NCI-H1048 (cell line): ENCODE data around the gene ALDH7A1.
A peak's percentile ranks its signal among the peaks of the same experiment; 100 is the strongest.
"Not testable (repeated sequence)": the region's sequence is repeated elsewhere in the genome, so short reads cannot be mapped to it uniquely, and the experiment has no call there.

Experiments
- DNase-seq: peaks from one replicate; lab custom pipeline; 2025; lab: John Stamatoyannopoulos, UW

The ALDH7A1 gene

DNA sequence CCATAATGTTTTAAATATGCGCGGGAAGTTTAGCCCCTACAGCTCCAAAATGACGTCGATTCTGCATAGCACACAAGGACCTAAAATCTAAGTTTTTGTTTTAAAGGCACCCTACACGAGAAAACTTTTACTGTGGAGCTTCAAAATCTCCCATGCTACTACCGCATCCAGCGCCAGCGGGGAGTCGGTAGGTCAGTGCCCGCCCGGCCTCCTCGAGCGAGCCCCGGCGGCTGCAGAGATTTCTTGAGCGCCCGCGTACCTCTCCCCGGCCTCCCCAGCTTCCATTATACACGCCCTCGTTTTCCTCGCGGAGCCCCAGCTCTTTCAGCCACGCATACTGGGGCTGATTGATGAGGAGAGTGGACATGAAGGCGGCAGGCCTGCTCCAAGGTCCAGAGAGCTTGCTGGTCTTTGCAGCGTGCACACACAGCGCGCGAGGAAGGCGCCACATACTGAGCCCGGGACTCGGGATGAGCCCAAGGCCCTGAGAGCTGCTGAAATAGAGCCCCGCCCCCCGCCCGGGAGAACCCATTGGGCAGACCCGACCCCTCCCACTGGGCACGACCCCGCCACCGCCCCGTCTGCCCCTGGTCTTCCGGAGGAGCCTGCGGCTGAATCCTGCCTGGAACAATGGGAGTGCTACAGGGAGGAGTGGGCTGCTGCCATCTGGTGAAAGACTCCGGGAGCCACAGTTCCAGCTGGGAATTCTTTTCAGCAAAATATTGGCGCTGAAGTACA, at the start of gene ALDH7A1:
TSS of gene ALDH7A1 (minus strand) at position 472 of the 738 bp plus-strand sequence. CDS start at position 451, 21 bp downstream.
- no peak for DNase-seq

DNA sequence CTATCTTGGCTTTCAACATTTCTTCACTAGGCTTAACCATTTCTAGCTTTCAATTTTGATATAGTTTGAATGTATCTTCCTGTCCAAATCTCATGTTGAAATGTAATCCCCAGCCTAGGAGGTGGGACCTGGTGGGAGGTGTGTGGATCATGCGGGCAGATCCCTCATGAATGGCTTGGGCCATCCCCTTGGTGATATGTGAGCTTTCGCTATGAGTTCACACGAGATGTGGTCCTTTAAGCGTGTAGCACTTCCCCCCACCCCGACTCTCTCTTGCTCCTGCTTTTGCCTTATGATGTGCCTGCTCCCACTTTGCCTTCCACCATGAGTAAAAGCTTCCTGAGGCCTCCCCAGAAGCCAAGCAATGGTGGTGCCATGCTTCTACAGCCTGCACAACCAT, 46.4 kb upstream of the ALDH7A1 start:
- no peak for DNase-seq

DNA sequence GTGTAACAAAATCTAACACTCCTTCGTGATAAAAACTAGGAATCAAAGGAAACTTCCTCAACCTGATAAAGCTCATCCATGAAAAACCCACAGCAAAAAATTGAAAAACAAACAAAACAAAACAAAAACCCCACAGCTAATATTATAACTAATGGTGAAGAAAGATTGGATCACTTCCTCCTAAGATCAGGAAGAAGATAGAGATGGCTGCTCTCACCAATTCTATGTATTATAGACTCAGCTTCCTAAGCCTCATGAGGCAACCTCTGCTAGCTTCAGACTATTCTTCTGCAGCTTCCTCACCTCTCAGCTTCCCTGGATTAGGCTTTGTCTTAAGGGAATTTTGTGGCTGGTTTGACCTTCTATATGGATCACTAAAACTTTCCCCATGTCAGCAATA, 45.8 kb upstream of the ALDH7A1 start:
- DNase-seq: no peak

DNA sequence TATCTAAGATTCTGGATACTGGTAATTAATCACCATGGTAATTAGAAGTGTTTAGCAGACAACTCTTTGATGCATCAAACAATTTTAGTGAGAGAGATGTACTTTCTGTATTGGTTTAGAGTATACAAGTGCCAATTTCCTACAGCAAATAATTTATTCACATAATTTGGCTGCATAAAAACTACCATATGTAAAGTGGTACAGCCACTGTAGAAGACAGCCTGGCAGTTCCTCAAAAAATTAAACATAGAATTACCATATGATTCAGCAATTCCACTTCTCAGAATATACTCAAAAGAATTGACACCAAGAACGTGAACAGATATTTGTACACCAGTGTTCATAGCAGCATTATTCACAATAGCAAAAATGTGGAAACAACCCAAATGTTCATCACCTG, 41.9 kb upstream of the ALDH7A1 start:
- no peak for DNase-seq

DNA sequence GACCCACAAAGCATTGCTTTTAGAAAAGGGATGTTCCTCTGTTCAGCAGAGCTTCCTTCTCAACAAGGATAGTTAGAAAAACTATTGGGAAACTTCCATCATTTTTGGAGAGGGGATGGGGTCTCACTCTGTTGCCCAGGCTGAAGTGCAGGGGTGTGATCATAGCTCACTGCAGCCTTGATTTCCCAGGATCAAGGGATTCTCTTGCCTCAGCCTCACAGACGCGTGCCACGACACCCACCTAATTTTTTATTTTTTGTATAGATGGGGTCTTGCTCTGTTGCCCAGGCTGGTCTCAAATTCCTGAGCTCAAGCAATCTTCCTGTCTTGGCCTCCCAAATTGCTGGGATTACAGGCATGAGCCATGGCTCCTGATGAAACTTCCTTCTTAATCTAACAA, 40.6 kb upstream of the ALDH7A1 start:
- DNase-seq: no peak

DNA sequence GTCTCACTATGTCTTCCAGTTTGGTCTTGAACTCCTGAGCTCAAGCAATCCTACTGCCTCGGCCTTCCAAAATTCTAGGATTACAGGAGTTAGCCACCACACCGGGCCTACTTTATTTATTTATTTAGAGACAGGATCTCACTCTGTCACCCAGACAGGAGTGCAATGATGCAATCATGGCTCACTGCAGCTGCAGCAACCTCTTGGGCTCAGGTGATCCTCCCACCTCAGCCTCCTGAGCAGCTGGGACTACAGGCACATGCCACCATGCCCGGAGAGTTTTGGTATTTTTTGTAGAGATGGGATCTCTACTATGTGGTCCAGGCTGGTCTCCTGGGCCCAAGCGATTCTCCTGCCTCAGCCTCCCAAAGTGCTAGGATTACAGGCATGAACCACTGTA, 38.5 kb upstream of the ALDH7A1 start:
- no peak for DNase-seq

DNA sequence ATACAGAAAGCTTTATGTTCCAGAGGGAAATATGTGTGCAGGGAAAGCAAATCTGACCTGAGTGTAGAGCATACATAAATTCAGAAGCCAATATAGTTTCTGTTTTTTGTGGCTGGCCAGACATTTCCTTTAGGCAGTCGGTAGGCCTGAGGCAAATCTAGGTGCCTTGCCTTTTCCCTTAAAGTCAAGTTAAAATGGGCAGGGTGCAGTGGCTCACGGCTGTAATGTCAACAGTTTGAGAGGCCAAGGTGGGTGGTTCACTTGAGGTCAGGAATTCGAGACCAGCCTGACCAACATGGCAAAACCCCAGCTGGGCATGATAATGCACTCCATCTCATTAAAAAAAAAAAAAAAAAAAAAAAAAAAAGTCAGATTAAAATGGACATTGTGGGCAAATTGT, 36.9 kb upstream of the ALDH7A1 start:
- no peak for DNase-seq

DNA sequence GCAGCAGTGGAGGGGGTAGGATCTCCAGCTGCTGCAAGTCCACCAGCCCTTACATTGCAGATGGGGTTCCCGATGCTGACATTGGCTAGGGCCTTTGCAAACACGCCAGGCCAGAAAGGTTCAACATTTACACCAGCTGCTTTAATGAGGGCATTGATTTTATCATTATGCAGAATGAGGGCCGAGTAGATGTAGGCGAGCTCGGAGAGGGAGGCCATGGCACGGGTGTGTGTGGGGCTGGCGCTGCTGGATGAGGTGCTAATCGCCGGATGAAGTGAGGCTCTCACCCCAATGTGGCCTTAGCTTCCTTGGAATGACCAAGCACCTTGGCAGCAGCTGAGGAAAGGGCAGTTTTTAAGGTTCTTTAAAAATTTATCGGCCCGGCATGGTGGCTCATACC, 33.1 kb upstream of the ALDH7A1 start:
- DNase-seq: no peak

DNA sequence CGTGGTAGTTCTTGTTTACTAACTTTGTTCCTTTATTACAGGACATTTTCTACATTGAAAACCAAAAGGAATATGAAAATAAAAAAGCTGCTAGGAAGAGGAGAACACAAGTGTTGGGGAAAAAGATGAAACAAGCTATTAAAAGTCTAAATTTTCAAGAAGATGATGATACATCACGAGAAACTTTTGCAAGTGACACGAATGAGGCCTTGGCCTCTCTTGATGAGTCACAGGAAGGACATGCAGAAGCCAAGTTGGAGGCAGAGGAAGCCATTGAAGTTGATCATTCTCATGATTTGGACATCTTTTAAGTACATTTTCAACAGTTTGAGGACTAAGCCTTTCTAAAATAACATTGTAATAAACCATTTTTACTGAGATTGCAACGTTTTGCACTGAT, 29.5 kb upstream of the ALDH7A1 start:
- DNase-seq: no peak

DNA sequence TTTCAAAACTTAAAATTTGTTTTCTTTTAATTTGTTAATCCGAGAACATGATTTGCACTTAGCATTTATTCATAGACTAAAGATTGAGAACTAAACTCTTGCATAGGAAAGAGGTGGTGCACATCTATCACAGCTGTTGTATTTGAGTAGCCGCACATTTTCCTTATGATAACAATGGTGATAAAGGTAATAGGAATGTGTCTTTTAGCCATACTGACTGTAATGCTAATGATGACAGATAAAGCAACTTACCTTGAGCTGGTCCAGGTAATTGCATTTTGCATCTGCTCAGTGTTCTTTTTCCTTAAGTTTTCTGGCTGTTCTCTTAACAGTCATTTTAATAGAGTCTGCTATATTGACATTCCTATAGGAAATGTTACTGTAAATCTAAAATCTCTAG, 24.8 kb upstream of the ALDH7A1 start:
- no peak for DNase-seq

DNA sequence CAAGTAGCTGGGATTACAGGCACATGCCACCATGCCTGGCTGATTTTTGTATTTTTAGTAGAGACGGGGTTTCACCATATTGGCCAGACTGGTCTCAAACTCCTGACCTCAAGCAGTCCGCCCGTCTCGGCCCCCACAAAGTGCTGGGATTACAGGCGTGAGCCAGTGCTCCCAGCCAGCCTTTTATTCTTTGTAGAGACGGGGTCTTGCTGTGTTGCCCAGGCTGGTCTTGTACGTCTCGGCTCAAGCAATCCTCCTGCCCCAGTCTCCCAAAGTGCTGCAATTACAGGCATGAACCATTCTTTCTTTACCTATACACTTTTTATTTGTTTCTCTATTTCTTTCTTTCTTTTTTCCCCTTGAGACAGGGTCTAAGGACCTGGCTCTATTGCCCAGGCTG, 22.6 kb upstream of the ALDH7A1 start:
- not testable (repeated sequence) for DNase-seq

DNA sequence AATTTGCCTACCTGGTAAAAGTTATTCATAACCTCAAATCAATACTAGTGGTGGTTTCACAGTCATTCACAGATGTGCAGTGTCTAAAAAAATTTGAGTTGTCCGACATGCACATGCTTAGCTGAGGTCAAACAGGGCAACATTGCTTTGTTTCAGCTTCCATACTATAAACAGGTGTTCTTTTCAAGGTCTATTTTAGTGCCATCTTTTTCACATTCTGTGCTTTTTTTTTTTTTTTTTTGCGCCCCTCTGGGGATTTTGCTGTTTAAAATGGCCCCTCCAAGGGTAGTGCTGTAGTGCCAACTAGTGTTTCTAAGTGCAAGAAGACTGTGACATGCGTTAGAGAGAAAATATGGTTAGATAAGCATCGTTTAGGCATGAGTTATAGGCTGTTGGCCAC, 20.3 kb upstream of the ALDH7A1 start:
- DNase-seq: no peak

DNA sequence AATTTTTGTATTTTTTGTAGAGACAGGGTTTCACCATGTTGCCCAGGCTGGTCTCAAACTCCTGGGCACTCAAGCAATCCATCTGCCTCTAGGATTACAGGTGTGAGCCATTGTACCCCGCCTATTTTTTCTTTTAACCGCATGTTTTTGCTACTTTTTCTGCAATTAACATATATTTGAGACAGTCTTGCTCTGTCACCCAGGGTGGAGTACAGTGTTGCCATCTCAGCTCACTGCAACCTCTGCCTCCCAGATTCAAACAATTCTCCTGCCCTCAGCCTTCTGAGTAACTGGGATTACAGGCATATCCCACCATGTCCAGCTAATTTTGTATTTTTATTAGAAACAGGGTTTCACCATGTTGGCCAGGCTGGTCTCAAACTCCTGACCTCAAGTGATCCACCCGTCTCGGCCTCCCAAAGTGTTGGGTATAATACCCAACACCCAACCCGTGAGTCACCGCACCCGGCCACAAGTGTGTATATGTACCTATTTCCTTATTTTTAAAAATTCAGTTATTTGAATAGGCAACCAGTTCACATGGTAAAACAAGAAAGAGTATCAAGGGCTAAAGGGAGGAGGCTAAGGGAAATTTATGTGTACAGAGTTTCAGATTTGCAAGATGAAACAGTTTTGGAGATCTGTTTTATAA, 19.0 kb upstream of the ALDH7A1 start:
- DNase-seq: no peak

DNA sequence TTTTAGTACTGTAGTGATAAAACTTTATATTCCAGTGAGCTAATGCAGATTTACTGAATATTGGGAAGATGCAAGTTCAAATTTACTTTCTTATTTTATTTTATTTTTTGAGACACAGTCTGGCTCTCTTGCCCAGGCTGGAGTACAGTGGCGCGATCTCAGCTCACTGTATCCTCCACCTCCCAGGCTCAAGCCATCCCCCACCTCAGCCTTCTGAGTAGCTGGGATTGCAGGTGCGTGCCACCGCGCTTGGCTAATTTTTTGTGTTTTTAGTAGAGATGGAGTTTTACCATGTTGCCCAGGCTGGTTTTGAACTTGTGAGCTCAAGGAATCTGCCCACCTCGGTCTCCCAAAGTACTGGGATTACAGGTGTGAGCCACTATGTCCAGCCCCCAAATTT, 15.6 kb upstream of the ALDH7A1 start:
- no peak for DNase-seq

DNA sequence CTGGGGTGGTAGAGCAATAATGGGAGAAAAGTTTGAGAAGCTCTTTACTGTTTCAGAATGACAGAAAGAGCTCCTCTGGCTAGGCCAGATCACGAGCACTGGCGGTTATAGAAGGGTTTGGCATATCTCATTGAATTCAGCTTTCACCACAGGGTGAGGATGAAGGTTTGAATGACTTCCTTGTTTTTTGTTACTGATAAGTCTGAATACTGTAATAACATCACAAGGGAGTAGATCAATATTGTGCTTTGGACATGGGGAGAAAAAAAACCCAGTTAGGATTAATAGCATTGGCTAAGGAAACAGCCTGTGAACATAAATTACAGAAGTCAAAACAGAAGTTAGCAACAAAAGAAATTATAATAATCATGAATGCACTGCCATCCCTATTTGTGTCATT, 15.1 kb upstream of the ALDH7A1 start:
- DNase-seq: no peak

DNA sequence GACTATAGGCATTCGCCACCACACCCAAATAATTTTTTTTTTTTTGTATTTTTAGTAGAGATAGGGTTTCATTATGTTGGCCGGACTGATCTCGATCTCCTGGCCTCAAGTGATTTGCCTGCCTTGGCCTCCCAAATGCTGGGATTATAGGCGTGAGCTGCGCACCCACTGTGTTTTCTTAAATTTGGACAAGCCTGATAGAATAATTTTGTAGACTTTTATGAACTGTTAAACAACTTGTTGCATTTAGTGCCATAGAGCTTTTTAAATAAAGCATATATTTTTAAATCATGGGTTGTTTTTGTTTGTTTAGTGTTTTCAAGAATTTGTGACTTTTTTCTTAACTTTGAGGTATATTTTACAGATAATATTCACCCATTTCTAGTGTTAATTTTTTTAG, 10.5 kb upstream of the ALDH7A1 start:
- no peak for DNase-seq

DNA sequence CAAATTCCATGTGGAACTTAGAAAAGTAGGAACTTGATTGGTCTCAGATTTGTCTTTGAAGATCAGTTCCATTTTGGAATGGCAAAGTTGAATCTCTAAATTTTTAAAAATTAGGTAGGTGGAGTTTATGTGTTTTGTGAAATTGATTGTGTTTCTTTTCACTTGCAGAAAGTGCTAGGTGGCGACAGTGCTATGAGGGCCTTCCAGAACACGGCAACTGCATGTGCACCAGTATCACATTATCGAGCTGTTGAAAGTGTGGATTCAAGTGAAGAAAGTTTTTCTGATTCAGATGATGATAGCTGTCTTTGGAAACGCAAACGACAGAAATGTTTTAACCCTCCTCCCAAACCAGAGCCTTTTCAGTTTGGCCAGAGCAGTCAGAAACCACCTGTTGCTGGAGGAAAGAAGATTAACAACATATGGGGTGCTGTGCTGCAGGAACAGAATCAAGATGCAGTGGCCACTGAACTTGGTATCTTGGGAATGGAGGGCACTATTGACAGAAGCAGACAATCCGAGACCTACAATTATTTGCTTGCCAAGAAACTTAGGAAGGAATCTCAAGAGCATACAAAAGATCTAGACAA, 8.5 kb upstream of the ALDH7A1 start:
- DNase-seq: no peak

DNA sequence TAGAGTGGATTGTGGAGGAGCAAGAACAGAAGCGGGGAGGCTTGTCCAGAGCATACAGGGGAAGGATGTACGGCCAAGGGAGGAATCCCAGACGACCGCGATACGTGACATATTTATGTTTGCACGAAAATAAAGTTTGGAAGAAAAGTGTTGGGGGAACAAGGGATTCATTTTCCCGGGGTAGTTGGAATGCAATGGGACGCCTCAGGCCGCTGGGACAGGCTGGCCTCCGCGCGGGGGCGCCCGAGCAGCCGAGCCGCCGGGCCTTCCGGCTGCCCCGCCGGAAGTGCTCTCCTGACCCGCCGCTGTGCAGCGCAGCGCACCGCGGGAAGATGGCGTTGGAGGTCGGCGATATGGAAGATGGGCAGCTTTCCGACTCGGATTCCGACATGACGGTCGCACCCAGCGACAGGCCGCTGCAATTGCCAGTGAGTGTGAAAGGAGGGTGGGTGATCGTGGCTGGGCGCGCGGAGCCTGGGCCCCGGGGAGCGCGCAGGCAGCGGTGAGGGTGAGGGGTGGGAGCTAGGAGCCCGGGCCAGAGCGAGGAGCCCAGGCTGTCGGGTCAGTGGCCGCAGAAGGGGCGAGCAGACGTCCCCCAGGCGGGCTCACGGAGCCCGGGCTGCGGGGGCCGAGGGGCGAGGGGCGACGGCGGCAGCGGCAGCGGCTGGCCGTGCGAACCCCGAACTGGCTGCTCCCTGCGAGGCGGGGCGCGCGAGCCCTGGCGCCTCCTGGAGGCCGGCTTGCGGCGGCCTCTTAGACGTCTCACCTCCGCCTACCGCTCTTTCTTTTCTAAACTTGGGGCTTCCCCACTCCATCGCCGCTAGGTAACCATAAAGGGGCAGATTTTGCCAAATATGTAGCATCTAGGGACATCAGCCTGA, 5.9 kb upstream of the ALDH7A1 start, which contains the start of gene PHAX:
TSS of gene PHAX (plus strand) at position 317 of the 881 bp plus-strand sequence. CDS start at position 333, 16 bp downstream.
- DNase-seq: peak; percentile 15

DNA sequence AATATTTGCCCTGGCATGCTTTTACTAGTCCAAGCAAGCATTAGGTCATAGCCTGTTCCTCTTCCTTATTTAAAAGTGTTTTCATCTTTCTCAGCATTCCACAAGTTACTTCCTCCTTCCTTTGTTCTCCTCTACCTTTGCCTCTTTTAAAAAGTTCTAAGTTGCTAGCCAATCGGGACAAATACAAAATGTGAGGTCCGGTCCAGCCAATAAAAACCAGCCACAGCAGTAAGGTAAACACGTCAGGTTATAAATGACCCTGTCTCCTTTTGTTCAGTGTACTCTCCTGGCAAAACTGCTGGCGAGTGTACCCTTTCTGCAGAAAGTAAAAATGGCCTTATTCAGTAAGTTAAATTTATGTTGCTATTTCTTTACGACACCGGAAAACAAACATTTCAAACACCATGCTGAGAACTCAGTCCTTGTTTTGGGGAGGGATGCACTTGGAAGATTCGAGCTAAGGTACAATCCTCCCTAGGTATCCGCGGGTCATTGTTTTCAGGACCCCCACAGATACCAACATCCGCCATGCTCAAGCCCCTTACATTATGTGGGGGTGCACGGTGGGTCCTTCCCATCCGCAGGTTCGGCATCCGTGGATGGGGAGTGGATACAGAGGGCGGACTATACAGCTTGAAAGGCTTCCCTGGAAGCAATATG, 5.1 kb upstream of the ALDH7A1 start:
- DNase-seq: not testable (repeated sequence)

DNA sequence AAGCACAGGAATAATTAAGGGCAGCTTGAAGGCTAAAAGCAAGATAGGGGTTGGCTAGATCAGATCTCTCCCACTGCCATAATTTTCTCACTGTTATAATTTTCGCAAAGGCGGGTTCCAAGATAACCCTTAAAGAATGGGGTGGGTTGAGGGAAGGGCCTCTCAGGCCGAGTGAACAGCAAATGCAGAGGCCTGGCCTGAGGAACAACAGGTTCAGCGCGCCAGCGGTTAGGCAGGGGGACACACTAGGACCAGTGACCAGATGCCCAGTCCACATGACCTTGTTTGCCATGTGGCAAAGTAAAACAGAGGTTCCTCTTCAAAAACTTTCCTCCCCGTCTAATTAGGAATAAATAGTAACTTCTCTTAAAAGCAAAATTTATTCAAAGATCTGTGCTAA, 4.5 kb upstream of the ALDH7A1 start:
- DNase-seq: no peak

DNA sequence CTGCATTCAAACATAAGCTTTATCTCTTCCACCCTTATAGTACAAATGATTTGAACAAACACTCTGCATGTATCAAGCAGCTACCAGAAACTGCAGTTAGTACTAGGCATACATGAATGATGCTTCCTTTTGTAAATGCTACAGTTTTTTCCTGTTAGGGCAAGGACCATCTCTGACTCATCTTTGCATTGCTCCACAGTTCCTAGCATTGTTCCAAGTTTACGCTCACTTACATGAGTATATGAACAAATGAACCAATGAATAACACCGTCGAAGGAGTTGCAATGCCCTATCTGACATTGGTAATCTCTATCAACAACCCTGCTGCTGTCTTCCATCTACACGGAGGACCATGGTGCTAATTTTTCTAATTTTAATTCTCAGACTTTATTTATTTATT, 2.1 kb upstream of the ALDH7A1 start:
- no peak for DNase-seq
